ENCODE data around the gene BLNK.

GRCh38 chr10:96270571-96270970 lies 798 bp downstream of the BLNK start:
- no peak for TF ChIP-seq EZH2 (IDR thresholded peaks at IDR 0.05)
- TF ChIP-seq, protein P1, sequence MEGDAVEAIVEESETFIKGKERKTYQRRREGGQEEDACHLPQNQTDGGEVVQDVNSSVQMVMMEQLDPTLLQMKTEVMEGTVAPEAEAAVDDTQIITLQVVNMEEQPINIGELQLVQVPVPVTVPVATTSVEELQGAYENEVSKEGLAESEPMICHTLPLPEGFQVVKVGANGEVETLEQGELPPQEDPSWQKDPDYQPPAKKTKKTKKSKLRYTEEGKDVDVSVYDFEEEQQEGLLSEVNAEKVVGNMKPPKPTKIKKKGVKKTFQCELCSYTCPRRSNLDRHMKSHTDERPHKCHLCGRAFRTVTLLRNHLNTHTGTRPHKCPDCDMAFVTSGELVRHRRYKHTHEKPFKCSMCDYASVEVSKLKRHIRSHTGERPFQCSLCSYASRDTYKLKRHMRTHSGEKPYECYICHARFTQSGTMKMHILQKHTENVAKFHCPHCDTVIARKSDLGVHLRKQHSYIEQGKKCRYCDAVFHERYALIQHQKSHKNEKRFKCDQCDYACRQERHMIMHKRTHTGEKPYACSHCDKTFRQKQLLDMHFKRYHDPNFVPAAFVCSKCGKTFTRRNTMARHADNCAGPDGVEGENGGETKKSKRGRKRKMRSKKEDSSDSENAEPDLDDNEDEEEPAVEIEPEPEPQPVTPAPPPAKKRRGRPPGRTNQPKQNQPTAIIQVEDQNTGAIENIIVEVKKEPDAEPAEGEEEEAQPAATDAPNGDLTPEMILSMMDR (IDR thresholded peaks at IDR 0.05) = no peak
- no peak for TF ChIP-seq EZH2phosphoT487 (IDR thresholded peaks at IDR 0.05)

Data from neural progenitor cell (in vitro differentiated cells).